ENCODE measurements around the gene GK2.

DNA sequence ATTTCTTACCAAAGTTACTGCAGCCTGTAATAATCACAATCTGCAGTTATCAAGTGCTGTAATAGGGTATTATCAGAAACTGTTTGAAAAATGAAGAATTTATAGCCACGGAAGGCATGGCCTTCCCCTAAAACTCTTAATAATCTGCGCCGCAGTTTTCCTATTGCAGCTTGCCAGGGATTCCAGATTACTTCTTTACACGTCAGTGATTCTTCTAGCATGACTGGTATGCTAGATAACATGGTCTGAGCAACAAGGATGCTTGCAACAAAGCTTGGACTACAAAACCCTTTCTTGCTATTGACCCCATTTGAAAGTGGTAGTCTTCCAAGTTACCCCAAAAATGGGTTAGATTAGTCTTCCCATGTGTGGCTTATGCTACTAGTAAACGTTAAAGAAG, 47.2 kb upstream of the GK2 start:
- TF ChIP-seq, protein P1, sequence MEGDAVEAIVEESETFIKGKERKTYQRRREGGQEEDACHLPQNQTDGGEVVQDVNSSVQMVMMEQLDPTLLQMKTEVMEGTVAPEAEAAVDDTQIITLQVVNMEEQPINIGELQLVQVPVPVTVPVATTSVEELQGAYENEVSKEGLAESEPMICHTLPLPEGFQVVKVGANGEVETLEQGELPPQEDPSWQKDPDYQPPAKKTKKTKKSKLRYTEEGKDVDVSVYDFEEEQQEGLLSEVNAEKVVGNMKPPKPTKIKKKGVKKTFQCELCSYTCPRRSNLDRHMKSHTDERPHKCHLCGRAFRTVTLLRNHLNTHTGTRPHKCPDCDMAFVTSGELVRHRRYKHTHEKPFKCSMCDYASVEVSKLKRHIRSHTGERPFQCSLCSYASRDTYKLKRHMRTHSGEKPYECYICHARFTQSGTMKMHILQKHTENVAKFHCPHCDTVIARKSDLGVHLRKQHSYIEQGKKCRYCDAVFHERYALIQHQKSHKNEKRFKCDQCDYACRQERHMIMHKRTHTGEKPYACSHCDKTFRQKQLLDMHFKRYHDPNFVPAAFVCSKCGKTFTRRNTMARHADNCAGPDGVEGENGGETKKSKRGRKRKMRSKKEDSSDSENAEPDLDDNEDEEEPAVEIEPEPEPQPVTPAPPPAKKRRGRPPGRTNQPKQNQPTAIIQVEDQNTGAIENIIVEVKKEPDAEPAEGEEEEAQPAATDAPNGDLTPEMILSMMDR (IDR thresholded peaks at IDR 0.05): no peak
- no peak for TF ChIP-seq SIN3A (IDR thresholded peaks at IDR 0.05; ENCODE audit: borderline replicate concordance, insufficient read depth, low read depth, low read length)
- no peak for TF ChIP-seq POLR2AphosphoS5 (IDR thresholded peaks at IDR 0.05; ENCODE audit: low read depth, low read length)
- no peak for TF ChIP-seq REST (IDR thresholded peaks at IDR 0.05; ENCODE audit: insufficient read depth in 1 of 2, low read depth in 2 of 2, low read length in 1 of 2)
- no peak for TF ChIP-seq TCF7L2 (IDR thresholded peaks at IDR 0.05; ENCODE audit: low read depth, low read length)
